SIG-M5 treated with dmso at 0.1 percent for 504 hours (cell line): ENCODE results near the gene DIPK1A.
"Not testable (repeated sequence)": the region's sequence is repeated elsewhere in the genome, so short reads cannot be mapped to it uniquely, and the experiment has no call there.

Source experiments
- DNase-seq: peaks from one replicate; lab custom pipeline; 2025; ENCODE audit not compliant: unreplicated experiment; lab: John Stamatoyannopoulos, UW

Gene DIPK1A

GRCh38 chr1:92921031-92922023, 39.9 kb downstream of the DIPK1A start:
- no peak for DNase-seq

GRCh38 chr1:92916899-92917298, 44.4 kb downstream of the DIPK1A start:
- no peak for DNase-seq

- DNase-seq = no peak
Measured at GRCh38 chr1:92915547-92915946, 45.7 kb downstream of the DIPK1A start.

GRCh38 chr1:92913093-92913819, 48.0 kb downstream of the DIPK1A start:
- DNase-seq = no peak

GRCh38 chr1:92910081-92910480, 51.2 kb downstream of the DIPK1A start:
- no peak for DNase-seq

- no peak for DNase-seq
Measured at GRCh38 chr1:92909321-92909720, 51.9 kb downstream of the DIPK1A start.

- DNase-seq = no peak
Measured at GRCh38 chr1:92907949-92908684, 53.1 kb downstream of the DIPK1A start.

GRCh38 chr1:92903765-92904164, 57.5 kb downstream of the DIPK1A start:
- DNase-seq = no peak

GRCh38 chr1:92902406-92902744, 58.9 kb downstream of the DIPK1A start:
- DNase-seq = no peak

- DNase-seq = no peak
Measured at GRCh38 chr1:92901699-92902405, 59.4 kb downstream of the DIPK1A start.

GRCh38 chr1:92901126-92901525, 60.1 kb downstream of the DIPK1A start:
- DNase-seq = no peak

- DNase-seq = no peak
Measured at GRCh38 chr1:92900539-92900938, 60.7 kb downstream of the DIPK1A start.

GRCh38 chr1:92899780-92900179, 61.5 kb downstream of the DIPK1A start:
- no peak for DNase-seq

- DNase-seq = not testable (repeated sequence)
Measured at GRCh38 chr1:92898053-92898452, 63.2 kb downstream of the DIPK1A start.

GRCh38 chr1:92887465-92887864, 73.8 kb downstream of the DIPK1A start:
- no peak for DNase-seq

- DNase-seq = no peak
Measured at GRCh38 chr1:92886886-92887419, 74.3 kb downstream of the DIPK1A start.

- DNase-seq = no peak
Measured at GRCh38 chr1:92884195-92884594, 77.1 kb downstream of the DIPK1A start.

- no peak for DNase-seq
Measured at GRCh38 chr1:92883297-92883696, 78.0 kb downstream of the DIPK1A start.

GRCh38 chr1:92882819-92883218, 78.4 kb downstream of the DIPK1A start:
- DNase-seq = peak; percentile 67

- DNase-seq = no peak
Measured at GRCh38 chr1:92881391-92881790, 79.9 kb downstream of the DIPK1A start.
